ENCODE results near the gene DDIT3.

DNA sequence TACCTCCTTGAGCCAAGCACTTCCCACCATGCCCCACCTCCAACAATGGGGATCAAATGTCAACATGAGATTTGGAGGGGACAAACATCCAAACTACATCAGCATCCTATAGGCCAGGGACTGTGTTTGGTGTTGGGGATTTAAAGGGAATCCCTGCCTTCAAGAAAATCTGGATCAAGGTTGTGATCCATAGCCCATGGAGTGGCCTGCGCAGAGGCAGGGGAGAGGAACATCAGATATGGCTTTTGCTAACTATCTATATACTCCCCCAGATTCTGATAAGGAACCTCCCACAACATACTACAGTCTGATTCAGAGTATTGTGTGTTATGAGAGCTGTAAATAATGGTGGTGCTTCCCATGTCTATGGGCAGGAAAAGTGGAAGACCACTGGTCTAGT is 34.6 kb upstream of the DDIT3 start:
- no peak for TF ChIP-seq EP300 (IDR thresholded peaks at IDR 0.05; ENCODE audit: low read depth in 2 of 2, low read length in 2 of 2)
- no peak for TF ChIP-seq EP300 (CRISPR knock-in tag; IDR thresholded peaks at IDR 0.05; ENCODE audit: borderline replicate concordance)
- TF ChIP-seq TAF1 (CRISPR knock-in tag; IDR thresholded peaks at IDR 0.05), result no peak
- TF ChIP-seq HNRNPUL1 (IDR thresholded peaks at IDR 0.05; ENCODE audit: low read depth, low read length), result no peak

Measured in HepG2 (cell line).